ENCODE measurements around the gene IGHMBP2.

DNA sequence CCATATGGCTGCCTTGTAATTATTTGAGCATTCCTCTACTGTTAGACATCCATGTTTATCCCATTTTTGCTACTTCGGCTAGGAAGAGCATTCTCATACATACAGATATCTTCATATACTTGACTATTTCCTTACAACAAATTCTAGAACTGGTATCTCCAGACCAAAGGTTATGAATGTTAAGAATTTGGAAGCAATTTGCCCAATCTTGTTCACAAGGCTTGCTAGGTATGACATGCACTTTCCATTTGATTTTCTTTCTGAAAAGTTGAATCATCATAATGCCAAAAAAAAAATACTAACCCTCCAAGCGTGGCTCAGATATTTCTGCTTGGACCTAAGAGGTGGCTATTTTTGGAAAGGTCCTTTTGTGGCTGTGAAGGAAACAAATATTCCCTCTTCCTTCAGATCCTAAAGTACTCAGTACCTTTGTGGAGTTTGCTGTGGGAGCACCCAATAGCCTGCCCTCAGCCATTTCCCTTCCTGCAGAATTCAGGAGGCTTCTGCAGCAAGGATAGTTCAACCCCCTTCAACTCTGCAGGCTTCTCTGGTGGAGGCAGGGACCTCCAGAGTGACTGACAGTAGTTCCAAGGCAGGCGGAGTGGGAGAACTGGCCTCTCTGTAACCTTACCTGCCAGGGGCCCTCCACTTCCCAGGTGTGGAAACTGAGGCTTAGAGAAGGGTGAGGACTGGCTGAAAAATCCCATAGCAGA lies 40.0 kb upstream of the IGHMBP2 start:
- TF ChIP-seq TAF1 (IDR thresholded peaks at IDR 0.05; ENCODE audit: borderline replicate concordance, low read depth, low read length) (no peak), POLR2AphosphoS5 (IDR thresholded peaks at IDR 0.05; ENCODE audit: low read depth, low read length) (no peak)

Measured in GM12892 (cell line).